Activated T-cell treated with anti-CD3 and anti-CD28 coated beads, Interleukin-2, amount 50 U/mL, for 48 hours (primary cell): ENCODE data around the gene ANKRD35.
"Not testable (repeated sequence)": the region's sequence is repeated elsewhere in the genome, so short reads cannot be mapped to it uniquely, and the experiment has no call there.

Experiments
- DNase-seq, 2 experiments: peaks; one replicate each; pipeline ENCODE4 v3.0.0-alpha.2; 2020

The ANKRD35 gene

DNA sequence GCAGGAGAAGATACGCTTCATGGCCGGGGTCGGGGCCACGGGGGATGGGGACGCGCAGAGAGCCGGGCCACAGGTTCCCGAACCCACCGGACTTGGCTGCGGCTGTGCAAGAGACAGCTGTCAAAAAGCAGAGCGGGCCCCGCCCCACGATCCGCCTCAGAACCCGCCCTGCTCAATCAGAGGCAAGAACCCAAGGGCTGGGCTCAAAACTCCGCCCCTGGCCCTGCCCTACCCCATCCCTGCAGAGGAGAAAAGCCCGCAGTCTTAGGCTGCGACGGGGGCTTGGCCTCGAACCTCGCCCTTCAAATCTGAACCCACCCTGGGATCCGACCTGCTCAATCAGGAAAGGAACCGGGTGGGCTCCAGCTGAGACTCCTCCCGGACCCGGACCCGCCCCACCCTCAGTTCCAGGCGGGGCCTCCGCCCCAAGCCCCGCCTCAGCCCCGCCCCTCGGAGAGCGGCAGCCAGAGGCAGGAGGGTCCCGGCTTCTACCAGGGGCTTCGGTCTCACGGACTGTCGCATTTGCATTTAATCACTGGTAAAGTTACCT, at the start of gene ANKRD35:
TSS of gene ANKRD35 (minus strand) at position 129 of the 550 bp plus-strand sequence. CDS start at position 21, 108 bp downstream.
- DNase-seq, result peak; percentile 93 to 95

- peak; percentile 52 to 63 for DNase-seq
Measured at GRCh38 chr1:145932522-145933009, 46.9 kb upstream of the ANKRD35 start.

GRCh38 chr1:145927916-145928643, 42.4 kb upstream of the ANKRD35 start:
- DNase-seq, result no peak

DNA sequence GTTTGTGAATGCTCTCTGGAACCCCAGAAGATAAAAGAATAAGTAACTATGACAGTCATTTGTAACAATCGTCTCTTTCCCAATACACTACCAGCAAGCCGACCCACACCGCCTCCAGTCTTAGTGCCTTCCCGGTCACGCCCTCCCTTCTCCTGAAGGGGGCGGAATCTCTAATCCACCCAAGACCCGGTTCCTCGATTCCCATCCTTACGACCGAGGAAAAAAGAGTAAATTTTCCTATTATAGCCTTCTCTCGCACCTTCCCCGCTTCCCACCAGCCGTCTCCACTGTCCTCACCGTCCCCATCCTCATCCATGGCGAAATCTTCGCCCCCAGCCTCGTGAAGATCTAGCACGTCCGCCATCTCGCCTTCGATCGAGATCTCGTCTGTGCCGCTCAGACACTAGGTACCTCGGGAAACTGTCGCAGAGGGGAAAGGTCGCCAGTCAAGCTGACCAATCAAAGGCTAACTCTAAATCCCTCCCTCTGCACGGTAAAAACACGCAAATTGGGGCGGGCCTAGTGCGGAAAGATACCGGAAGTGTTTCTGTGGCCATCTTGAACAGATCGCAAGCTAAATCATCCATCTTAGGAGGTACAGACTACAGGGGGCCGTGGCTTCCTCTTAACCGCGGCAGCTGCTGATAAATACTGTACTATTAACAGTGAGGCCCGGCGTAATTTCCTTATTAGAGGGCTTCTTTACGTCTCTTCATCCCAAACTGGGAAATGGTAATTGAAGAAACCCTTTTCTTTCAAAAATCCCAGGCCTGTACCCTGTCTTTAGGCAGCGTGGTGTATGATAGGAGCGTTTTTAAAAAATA, 41.6 kb upstream of the ANKRD35 start, which contains the start of gene RBM8A:
TSS of gene RBM8A (minus strand) at position 422 of the 824 bp plus-strand sequence. CDS start at position 364, 58 bp downstream.
- peak; percentile 93 to 95 for DNase-seq

- DNase-seq, result peak; percentile 69 to 73
Measured at GRCh38 chr1:145926686-145927062, 41.0 kb upstream of the ANKRD35 start.

GRCh38 chr1:145922266-145922665, 36.6 kb upstream of the ANKRD35 start:
- no peak for DNase-seq

GRCh38 chr1:145920297-145920696, 34.6 kb upstream of the ANKRD35 start:
- not testable (repeated sequence) for DNase-seq

DNA sequence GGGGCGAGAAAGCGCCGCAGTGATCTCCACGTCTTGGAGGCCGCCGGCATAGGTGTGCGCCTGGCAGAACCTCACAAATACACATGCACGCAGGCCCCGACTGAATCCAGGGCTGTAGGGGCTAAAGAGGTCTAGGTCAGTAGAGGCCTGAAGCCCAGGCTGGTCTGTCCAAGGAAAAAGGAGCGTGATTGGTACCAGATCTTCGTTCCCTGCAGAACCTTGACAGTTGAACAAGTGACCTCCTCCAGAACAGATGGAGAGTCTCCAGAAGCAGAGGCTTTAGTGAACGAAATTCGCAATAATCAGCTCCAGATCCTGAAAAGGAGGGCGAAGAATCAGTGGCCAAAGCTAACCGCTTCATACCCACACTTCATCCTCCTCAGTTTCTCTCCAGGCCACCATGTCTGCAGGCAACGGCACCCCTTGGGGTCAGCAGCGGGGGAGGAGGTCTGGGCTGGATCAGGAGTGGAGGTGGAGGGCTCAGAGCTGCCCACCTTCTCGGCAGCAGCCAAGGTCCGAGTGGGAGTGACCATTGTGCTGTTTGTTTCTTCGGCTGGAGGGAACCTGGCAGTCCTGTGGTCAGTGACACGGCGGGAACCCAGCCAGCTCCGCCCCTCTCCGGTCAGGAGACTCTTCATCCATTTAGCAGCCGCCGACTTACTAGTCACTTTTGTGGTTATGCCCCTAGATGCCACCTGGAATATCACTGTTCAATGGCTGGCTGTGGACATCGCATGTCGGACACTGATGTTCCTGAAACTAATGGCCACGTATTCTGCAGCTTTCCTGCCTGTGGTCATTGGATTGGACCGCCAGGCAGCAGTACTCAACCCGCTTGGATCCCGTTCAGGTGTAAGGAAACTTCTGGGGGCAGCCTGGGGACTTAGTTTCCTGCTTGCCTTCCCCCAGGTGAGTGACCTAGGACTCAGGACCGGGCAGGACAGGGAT, 33.6 kb upstream of the ANKRD35 start:
- DNase-seq, result peak; percentile 45 to 53

DNA sequence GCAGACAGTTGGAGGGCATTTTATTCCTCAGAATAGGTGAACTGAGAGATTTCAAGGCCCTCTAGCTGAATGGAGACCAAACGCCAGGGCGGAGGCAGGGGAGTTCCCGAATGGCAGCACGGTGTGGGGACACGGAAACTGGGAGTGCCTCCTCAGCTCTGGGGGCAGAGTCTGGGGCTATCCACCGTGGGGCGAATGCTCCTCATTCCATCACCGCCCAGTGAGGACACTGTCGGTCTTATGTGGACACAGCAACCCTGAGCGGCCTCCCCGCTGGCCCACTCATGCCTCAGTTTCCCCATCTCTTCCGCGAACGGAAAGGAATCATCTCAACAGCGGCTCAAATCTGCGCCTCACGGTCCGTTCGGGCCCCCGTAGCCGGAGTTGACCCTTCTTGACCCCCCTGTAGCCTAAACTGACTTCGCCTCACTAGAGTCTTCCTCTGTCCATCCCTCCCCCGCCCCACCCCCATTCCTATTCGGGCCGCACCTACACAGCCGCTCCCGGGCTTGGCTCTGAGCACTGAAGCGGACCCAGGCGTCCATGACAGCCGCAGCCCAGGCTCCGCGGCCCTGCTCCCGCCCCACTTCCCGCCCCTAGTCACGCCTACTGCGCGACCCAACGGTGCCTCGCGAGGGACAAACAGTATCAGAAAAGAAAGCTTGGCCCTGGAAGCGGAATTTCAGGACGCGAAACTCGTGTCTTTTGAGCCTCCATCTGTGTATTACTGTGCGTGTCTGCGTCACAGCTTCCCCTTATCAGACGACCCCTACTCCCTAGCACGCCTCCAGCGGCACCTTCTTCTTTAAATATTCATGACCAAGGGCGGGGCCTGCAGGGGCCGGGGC, 32.7 kb upstream of the ANKRD35 start, which contains the start of gene PEX11B:
TSS of gene PEX11B (minus strand) at position 574 of the 848 bp plus-strand sequence. CDS start at position 545, 29 bp downstream.
- DNase-seq, result peak; percentile 96 to 97

DNA sequence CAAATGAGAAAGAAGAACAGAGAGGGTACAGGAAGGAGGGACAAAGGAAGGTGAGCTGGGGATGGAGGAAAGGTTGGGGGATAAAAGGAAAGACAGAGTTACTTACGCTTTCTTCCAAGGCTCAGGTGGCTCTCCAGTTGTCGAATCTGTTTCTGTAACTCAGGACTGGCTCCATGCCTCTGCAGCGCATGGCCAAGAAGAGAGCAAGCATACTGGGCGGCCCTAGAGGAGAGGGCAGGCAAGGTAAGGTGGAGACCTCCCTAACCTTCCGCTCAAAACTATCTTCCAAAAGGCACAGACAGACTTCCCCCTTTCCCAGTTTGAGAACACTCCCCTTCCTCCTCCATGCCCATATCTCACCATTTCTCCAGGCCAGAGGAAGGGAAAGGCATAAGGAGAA, 31.9 kb upstream of the ANKRD35 start:
- DNase-seq, result no peak

DNA sequence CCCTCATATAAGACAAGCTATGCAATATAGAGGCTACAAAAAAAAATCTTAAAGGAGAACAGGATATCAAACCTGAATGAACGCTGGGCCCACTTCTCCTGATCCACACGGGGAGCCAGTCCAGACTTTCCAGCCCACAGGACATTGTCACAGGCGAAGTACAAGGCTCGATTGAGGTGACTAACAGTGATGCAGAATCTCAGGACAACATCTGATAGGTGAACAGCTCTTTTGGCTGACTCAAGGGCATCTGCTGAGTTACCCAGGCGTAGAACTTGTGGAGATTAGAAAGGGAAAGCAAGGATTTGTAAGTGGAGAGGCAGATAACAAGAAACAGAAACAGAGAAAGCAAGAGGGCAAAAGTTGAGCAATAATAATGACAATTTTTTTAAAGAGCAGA, 31.1 kb upstream of the ANKRD35 start:
- no peak for DNase-seq

DNA sequence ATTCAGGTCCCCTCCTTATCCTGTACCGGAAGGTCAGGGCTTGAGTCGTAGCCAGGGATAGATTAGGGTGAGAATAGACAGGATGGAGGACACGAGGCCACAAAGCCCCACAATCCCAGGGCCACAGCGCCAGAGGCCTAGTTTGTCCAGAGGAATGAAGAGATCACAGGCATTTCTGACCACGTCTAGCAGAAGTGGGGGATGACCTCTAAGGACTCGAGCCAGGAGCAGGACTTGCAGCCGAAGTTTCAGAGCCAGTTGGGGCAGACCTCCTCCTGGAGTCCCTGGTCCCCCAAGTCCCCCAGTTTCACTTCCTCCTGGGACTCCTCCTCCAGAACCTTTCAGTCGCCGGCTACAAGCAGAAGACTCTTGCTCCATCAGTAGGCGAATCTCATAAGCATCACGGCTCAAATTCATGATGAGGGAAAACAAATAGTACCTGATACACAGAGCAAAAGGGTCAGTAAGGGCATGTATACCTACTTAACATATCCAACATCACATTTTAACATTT, 26.5 kb upstream of the ANKRD35 start:
- DNase-seq, result no peak

DNA sequence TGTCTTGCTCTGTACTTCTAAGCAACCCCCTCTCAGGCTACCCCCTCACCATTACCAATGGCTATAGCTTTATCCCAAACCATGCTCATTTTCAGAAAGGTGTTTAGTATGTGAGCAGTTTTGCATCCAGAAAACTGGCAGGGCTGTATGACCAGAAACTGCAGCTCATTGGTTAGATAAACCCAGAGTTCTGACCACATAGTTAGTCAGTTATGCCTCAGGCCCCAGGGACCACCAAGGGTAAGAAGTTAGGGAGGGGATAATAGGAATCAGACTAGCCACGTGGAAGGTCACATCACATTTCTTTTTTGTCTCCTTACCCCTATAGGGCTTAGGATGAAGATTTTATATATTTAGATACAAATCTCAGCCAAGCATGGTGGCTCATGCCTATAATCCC, 23.0 kb upstream of the ANKRD35 start:
- no peak for DNase-seq

- no peak for DNase-seq
Measured at GRCh38 chr1:145906954-145907753, 21.5 kb upstream of the ANKRD35 start.

DNA sequence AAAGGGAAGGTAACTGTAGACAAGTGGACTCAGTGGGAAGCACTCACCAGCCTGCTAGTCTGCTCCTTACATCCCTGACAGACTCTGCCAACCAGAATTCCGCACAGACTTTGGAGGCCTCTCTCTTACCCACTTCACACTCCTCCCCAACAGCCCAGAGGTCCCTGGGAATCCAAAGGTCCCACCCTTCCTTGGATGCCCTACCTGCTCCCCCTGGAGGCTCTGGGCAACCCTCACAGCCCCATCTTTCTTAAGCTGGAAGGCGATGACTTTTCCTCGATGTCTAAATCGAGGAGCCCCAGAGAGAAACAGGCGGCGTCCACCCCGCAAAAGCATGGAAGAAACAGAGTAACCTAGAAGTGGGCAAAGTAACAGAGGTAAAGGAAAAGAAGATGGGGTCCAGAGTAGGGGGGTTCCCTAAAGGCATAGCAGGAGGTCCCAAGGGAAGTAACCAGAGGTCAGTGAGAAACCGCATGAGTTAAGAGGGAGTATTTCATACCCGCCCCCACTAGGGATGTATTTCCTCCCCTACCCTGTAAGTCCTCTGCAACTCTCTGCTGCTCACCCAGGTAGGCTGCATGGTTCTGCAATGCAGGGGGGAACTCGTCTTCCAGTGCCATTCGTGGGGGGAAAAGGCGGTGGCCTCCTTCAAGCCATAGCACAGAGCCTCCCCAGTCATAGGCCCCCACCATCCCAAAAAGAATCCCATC, 15.8 kb upstream of the ANKRD35 start:
- no peak for DNase-seq

GRCh38 chr1:145898756-145899155, 13.1 kb upstream of the ANKRD35 start:
- DNase-seq, result no peak

GRCh38 chr1:145897969-145898368, 12.3 kb upstream of the ANKRD35 start:
- no peak for DNase-seq

- DNase-seq, result no peak
Measured at GRCh38 chr1:145895471-145895870, 9.8 kb upstream of the ANKRD35 start.

DNA sequence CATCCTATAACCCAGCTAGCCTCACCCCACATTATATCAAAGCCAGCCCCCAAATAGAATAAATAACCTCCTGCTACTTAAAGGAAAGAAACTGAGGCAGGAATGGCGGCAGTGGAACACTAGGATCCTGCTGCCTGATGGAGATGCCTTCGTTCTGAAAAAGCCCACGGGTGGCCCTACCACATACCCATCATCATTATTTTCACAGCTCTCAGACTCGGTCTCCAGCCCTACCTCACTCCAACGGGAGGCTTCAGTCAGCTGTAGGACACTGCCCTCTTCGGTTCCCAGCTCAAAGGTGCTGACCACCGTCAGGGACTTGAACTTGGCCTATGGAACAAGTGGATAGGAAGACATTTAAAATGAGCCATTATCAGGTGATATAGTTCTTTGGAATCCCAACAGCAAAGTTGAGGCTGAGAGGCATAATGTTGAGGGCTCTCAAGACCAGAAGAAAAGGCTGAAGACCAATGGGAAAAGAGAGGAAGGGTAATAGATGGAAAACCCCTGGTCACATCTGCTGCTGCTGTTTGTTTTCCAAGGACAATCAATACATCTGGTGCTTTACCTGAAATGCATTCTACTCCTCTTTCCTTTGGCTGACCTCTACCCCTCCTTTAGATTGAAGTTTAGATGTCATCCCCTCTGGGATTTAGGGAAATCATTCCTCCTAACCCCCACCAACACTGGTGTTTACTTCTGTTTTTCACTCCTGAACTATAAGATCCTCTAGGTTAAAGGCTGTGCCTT, 7.8 kb upstream of the ANKRD35 start:
- DNase-seq, result no peak
